Cardiac fibroblast (primary cell): ENCODE results near the gene C6orf62.
"Not testable (repeated sequence)": the region's sequence is repeated elsewhere in the genome, so short reads cannot be mapped to it uniquely, and the experiment has no call there.

Experiments used
- DNase-seq, 2 donors: peaks; one replicate each; pipeline versions ENCODE4 v3.0.0 to v3.0.0-alpha.2; 2010; ENCODE audit warnings: low read depth in 2 of 2
- H3K4me3 ChIP-seq, 2 donors: replicated peaks in 1 of 2; 1 replicate in 1 of 2; 2 replicates in 1 of 2; pipeline ENCODE4 v1.5.1; 2011; ENCODE audit warnings: low read depth in 2 of 2, low read length in 2 of 2, mild to moderate bottlenecking in 2 of 2, moderate library complexity in 1 of 2
- CTCF ChIP-seq: IDR thresholded peaks from one replicate; pipeline ENCODE4 v1.5.1; 2011; ENCODE audit warnings: low read depth, mild to moderate bottlenecking, low read length, inconsistent platforms

Gene C6orf62

GRCh38 chr6:24761193-24761835 lies 42.4 kb upstream of the C6orf62 start:
- no peak for TF ChIP-seq CTCF
- H3K4me3 ChIP-seq, result no peak overlapping the region
- no peak for DNase-seq

- no peak for DNase-seq
- TF ChIP-seq CTCF, result no peak
- H3K4me3 ChIP-seq, result no peak overlapping the region
Measured at GRCh38 chr6:24760210-24760609, 41.3 kb upstream of the C6orf62 start.

GRCh38 chr6:24759718-24760117 lies 40.8 kb upstream of the C6orf62 start:
- no peak overlapping the region for H3K4me3 ChIP-seq
- no peak for DNase-seq
- no peak for TF ChIP-seq CTCF

- H3K4me3 ChIP-seq, result no peak overlapping the region
- no peak for DNase-seq
- TF ChIP-seq CTCF, result no peak
Measured at GRCh38 chr6:24757611-24758010, 38.7 kb upstream of the C6orf62 start.

- TF ChIP-seq CTCF, result no peak
- no peak for DNase-seq
- H3K4me3 ChIP-seq, result no peak overlapping the region
Measured at GRCh38 chr6:24755279-24755678, 36.3 kb upstream of the C6orf62 start.

GRCh38 chr6:24754378-24754777 lies 35.4 kb upstream of the C6orf62 start:
- not testable (repeated sequence) for DNase-seq

GRCh38 chr6:24753545-24753944 lies 34.6 kb upstream of the C6orf62 start:
- no peak for DNase-seq
- no peak for TF ChIP-seq CTCF
- H3K4me3 ChIP-seq, result no peak overlapping the region

More at GRCh38 chr6:24754378-24754777, 35.4 kb upstream of the C6orf62 start:
- not testable (repeated sequence) for H3K4me3 ChIP-seq
